ENCODE data around the gene PLOD3. TPM values are rescaled to one million over a fixed set of nuclear protein-coding genes. Genes with fewer than 3 reads are reported as not detected.

The PLOD3 gene
- total and polyA plus RNA-seq, 10 donors = 20.4 to 72.5 (median 50.3) TPM

GRCh38 chr7:101177644-101178043, 39.7 kb downstream of the PLOD3 start:
- no peak overlapping the region for H3K27ac ChIP-seq
- peaks cover 11 to 41% (median 34%) of the 10 kb centered on the region in 6 donors for H3K4me1 ChIP-seq
- DNase-seq = no peak
- H3K9me3 ChIP-seq = peaks cover 0 to 3% (median 0%) of the 10 kb centered on the region in 8 donors
- TF ChIP-seq POLR2AphosphoS5 (IDR thresholded peaks at IDR 0.05) (no peak), POLR2A (IDR thresholded peaks at IDR 0.05) (no peak), CTCF (IDR thresholded peaks at IDR 0.05 in 8 of 11, conservative IDR thresholded peaks at IDR 0.05 in 3 of 11) (no peak)
- no peak overlapping the region for H3K4me3 ChIP-seq
- H3K27me3 ChIP-seq (replicated peaks in 1 of 7) = peaks cover 18 to 100% (median 94%) of the 10 kb centered on the region in 7 donors
- H3K36me3 ChIP-seq = no peaks in the 10 kb centered on the region
- intact Hi-C loops (cut with DNase I; ENCODE audit: low total_unique reads) = no loop called here
- WGBS, 5 donors = 60 to 100% (median 76%) methylated on average over 1 to 2 of the region's 2 CpGs

- WGBS, 5 donors = 36 to 54% (median 44%) methylated on average over 3 of the region's 3 CpGs
- Histone ChIP-seq H3K27me3 (replicated peaks in 1 of 7) (peaks cover 29 to 100% (median 100%) of the 10 kb centered on the region in 7 donors), H3K36me3 (no peaks in the 10 kb centered on the region), H3K9me3 (peaks cover 0 to 3% (median 0%) of the 10 kb centered on the region in 8 donors), H3K27ac (no peak overlapping the region), H3K4me1 (peaks cover 22 to 61% (median 50%) of the 10 kb centered on the region in 6 donors), H3K4me3 (no peak overlapping the region)
- DNase-seq = no peak
- no peak for TF ChIP-seq POLR2AphosphoS5 (IDR thresholded peaks at IDR 0.05)
- TF ChIP-seq CTCF (IDR thresholded peaks at IDR 0.05 in 8 of 11, conservative IDR thresholded peaks at IDR 0.05 in 3 of 11) = no peak
- no peak for TF ChIP-seq POLR2A (IDR thresholded peaks at IDR 0.05)
- intact Hi-C loops (cut with DNase I; ENCODE audit: low total_unique reads) = no loop called here
Measured at GRCh38 chr7:101175664-101176063, 41.7 kb downstream of the PLOD3 start.

GRCh38 chr7:101174322-101174854, 43.0 kb downstream of the PLOD3 start:
- H3K27me3 ChIP-seq (replicated peaks in 1 of 7) = peaks cover 28 to 100% (median 100%) of the 10 kb centered on the region in 7 donors
- WGBS, 5 donors = 5 to 9% (median 7%) methylated on average over 11 to 28 of the region's 28 CpGs
- intact Hi-C loops (cut with DNase I; ENCODE audit: low total_unique reads) = no loop called here
- TF ChIP-seq POLR2A (IDR thresholded peaks at IDR 0.05) = no peak
- no peak for TF ChIP-seq POLR2AphosphoS5 (IDR thresholded peaks at IDR 0.05)
- TF ChIP-seq CTCF (IDR thresholded peaks at IDR 0.05 in 8 of 11, conservative IDR thresholded peaks at IDR 0.05 in 3 of 11) = no peak
- DNase-seq = no peak
- no peak overlapping the region for H3K27ac ChIP-seq
- H3K4me3 ChIP-seq = peak overlapping the region in 1 of 8 donors; percentile 38
- H3K9me3 ChIP-seq = peaks cover 0 to 3% (median 0%) of the 10 kb centered on the region in 8 donors
- peaks cover 28 to 61% (median 53%) of the 10 kb centered on the region in 6 donors for H3K4me1 ChIP-seq
- no peaks in the 10 kb centered on the region for H3K36me3 ChIP-seq

- H3K4me1 ChIP-seq = peaks cover 29 to 61% (median 50%) of the 10 kb centered on the region in 6 donors
- DNase-seq = no peak
- TF ChIP-seq POLR2AphosphoS5 (IDR thresholded peaks at IDR 0.05) (no peak), POLR2A (IDR thresholded peaks at IDR 0.05) (no peak), CTCF (IDR thresholded peaks at IDR 0.05 in 8 of 11, conservative IDR thresholded peaks at IDR 0.05 in 3 of 11) (no peak)
- 5 to 10% (median 6%) methylated on average over 16 of the region's 16 CpGs for WGBS, 5 donors
- peak overlapping the region in 2 of 8 donors; percentile 22 to 38 for H3K4me3 ChIP-seq
- peaks cover 0 to 3% (median 0%) of the 10 kb centered on the region in 8 donors for H3K9me3 ChIP-seq
- no peak overlapping the region for H3K27ac ChIP-seq
- intact Hi-C loops (cut with DNase I; ENCODE audit: low total_unique reads) = no loop called here
- H3K27me3 ChIP-seq (replicated peaks in 1 of 7) = peaks cover 28 to 100% (median 100%) of the 10 kb centered on the region in 7 donors
- H3K36me3 ChIP-seq = no peaks in the 10 kb centered on the region
Measured at GRCh38 chr7:101173752-101174244, 43.6 kb downstream of the PLOD3 start.
